Thyroid gland (tissue), 4 donors: ENCODE data around the gene CCS.

ENCODE experiments used
- CTCF ChIP-seq, 6 experiments: fragments of 200-600 bp in 3 of 6; fragments of 450-650 bp in 3 of 6; sonication (generic) in 3 of 6; IDR thresholded peaks; one replicate each; pipeline ENCODE4 v1.5.1; 2016 to 2019; ENCODE audit warnings: antibody characterized with exemption in 6 of 6, mild to moderate bottlenecking in 2 of 6, inconsistent platforms in 1 of 6, moderate library complexity in 1 of 6
- POLR2A ChIP-seq, 2 donors: fragments of 450-650 bp; IDR thresholded peaks; one replicate each; pipeline ENCODE4 v1.6.1; 2017; ENCODE audit warnings: antibody characterized with exemption in 2 of 2, mild to moderate bottlenecking in 2 of 2, moderate library complexity in 1 of 2

GRCh38 chr11:66549696-66550095 lies 43.3 kb upstream of the CCS start:
- TF ChIP-seq POLR2A (IDR thresholded peaks at IDR 0.05) (no peak), CTCF (IDR thresholded peaks at IDR 0.05) (no peak)
